GM21390 (cell line): Measurements from ENCODE around the gene RNLS.

Experiments used
- ATAC-seq: cut with Tn5 transposase; IDR thresholded peaks from one replicate; pipeline ENCODE4 v1.9.1; 2021; ENCODE audit not compliant: unreplicated experiment

RNLS gene

GRCh38 chr10:88437411-88437810 lies 145.7 kb downstream of the RNLS start:
- no peak for ATAC-seq

- no peak for ATAC-seq
Measured at GRCh38 chr10:88433565-88434186, 149.4 kb downstream of the RNLS start.

GRCh38 chr10:88431103-88431502 lies 152.0 kb downstream of the RNLS start:
- ATAC-seq: no peak

GRCh38 chr10:88428976-88429375 lies 154.1 kb downstream of the RNLS start:
- no peak for ATAC-seq

GRCh38 chr10:88428442-88428841 lies 154.7 kb downstream of the RNLS start:
- ATAC-seq: no peak

GRCh38 chr10:88427024-88427423 lies 156.1 kb downstream of the RNLS start:
- no peak for ATAC-seq

- no peak for ATAC-seq
Measured at GRCh38 chr10:88424881-88425280, 158.2 kb downstream of the RNLS start.

GRCh38 chr10:88423732-88424131 lies 159.4 kb downstream of the RNLS start:
- no peak for ATAC-seq

GRCh38 chr10:88421590-88421989 lies 161.5 kb downstream of the RNLS start:
- no peak for ATAC-seq

- ATAC-seq: no peak
Measured at GRCh38 chr10:88418871-88419270, 164.2 kb downstream of the RNLS start.

GRCh38 chr10:88417387-88418030 lies 165.6 kb downstream of the RNLS start:
- ATAC-seq: no peak

- ATAC-seq: no peak
Measured at GRCh38 chr10:88416801-88417200, 166.3 kb downstream of the RNLS start.

- ATAC-seq: no peak
Measured at GRCh38 chr10:88415533-88416130, 167.5 kb downstream of the RNLS start.

- ATAC-seq: no peak
Measured at GRCh38 chr10:88413412-88413811, 169.7 kb downstream of the RNLS start.

GRCh38 chr10:88411772-88412349 lies 171.3 kb downstream of the RNLS start:
- no peak for ATAC-seq

- no peak for ATAC-seq
Measured at GRCh38 chr10:88409824-88410223, 173.3 kb downstream of the RNLS start.

GRCh38 chr10:88409236-88409635 lies 173.9 kb downstream of the RNLS start:
- peak; percentile 65 for ATAC-seq

GRCh38 chr10:88408096-88408495 lies 175.0 kb downstream of the RNLS start:
- no peak for ATAC-seq

GRCh38 chr10:88404133-88404532 lies 179.0 kb downstream of the RNLS start:
- no peak for ATAC-seq

- no peak for ATAC-seq
Measured at GRCh38 chr10:88401671-88402347, 181.3 kb downstream of the RNLS start.

GRCh38 chr10:88399240-88399639 lies 183.9 kb downstream of the RNLS start:
- ATAC-seq: no peak

- ATAC-seq: no peak
Measured at GRCh38 chr10:88395677-88396076, 187.4 kb downstream of the RNLS start.
